GM21717 (cell line): ENCODE data around the gene GPN3.
"Not testable (repeated sequence)": the region's sequence is repeated elsewhere in the genome, so short reads cannot be mapped to it uniquely, and the experiment has no call there.

Source experiments
- ATAC-seq: cut with Tn5 transposase; IDR thresholded peaks from one replicate; pipeline ENCODE4 v1.9.1; 2021; ENCODE audit warnings: mild to moderate bottlenecking, moderate library complexity; ENCODE audit not compliant: unreplicated experiment

The GPN3 gene

DNA sequence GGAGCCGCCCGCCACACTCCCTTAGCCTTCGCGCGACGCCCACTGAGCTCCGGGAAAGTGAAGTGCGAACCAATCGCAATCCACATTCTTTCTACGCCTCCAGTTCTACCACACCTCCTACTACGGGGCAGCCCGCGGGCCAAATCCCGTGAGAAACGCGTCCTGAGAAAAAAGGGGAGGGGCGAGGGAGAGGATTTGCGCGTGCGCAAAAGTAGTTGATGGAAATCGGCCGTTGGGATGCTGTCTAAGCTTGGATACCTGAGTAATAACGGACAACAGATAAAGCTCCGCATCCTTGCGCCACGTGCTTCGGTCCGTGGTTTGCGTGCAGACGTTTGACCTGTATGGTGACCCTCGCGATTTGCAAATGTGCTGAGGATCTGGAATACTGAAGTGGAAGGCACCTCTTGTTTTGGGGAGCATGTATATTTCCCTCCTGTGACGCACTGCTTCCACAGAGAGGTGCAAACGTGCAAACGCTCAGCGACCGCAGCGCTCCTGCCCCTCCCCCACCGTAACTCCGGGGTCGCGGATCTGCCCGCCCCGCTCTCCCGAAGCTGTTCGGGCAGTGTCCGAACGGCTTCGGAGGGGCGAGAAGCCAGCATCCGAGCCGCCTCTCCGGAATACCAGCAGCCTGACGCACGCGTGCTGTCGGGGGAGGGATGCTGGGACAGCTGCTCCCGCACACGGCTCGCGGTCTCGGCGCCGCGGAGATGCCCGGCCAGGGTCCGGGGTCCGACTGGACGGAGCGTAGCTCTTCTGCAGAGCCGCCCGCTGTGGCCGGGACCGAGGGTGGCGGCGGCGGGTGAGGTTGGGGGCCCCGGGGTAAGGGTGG lies at the start of gene GPN3, which contains the start of gene FAM216A:
GPN3 (minus strand) TSS at position 44 of the 835 bp plus-strand sequence. CDS start 54 bp downstream, outside the sequence.
FAM216A (plus strand) TSS at position 632 of the 835 bp plus-strand sequence; CDS start at position 663, 31 bp downstream.
- peak; percentile 64 for ATAC-seq

- no peak for ATAC-seq
Observed at GRCh38 chr12:110516995-110517394, 48.9 kb upstream of the GPN3 start.

- ATAC-seq = no peak
Observed at GRCh38 chr12:110514363-110514762, 46.3 kb upstream of the GPN3 start.

- no peak for ATAC-seq
Observed at GRCh38 chr12:110513842-110514241, 45.8 kb upstream of the GPN3 start.

GRCh38 chr12:110508071-110508586 lies 40.1 kb upstream of the GPN3 start:
- ATAC-seq = no peak

GRCh38 chr12:110505332-110505731 lies 37.3 kb upstream of the GPN3 start:
- ATAC-seq = no peak

DNA sequence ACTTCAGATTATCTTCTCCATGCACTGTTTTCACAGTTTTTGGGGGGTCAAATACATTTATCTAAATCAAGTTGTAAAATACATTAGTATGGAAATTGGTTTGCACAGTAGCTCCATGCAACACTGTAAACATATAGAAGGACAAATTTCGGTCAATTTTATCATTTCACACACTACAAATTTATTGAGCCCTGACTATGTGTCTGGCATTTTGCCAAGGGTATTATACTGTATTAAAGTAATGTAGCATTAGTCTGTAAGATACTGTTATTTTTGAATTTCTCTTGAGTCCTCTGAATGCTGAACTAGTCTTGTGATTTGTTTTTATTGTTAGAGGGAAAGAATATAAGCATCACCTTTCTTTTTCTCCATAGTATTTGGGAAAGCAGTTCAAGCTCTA lies 35.4 kb upstream of the GPN3 start:
- no peak for ATAC-seq

- ATAC-seq = peak; percentile 93
Observed at GRCh38 chr12:110501752-110502738, 34.0 kb upstream of the GPN3 start, which contains the start of the genes RAD9B and VPS29. Gene RAD9B (plus strand): TSS chr12:110502331. CDS start chr12:110502338, 7 bp downstream. Gene VPS29 (minus strand): TSS chr12:110502111. CDS start chr12:110502051, 60 bp downstream.

GRCh38 chr12:110501399-110501751 lies 33.3 kb upstream of the GPN3 start:
- ATAC-seq = peak; percentile 34

- ATAC-seq = no peak
Observed at GRCh38 chr12:110498984-110499706, 31.1 kb upstream of the GPN3 start.

GRCh38 chr12:110475426-110475825 lies 7.4 kb upstream of the GPN3 start:
- no peak for ATAC-seq

DNA sequence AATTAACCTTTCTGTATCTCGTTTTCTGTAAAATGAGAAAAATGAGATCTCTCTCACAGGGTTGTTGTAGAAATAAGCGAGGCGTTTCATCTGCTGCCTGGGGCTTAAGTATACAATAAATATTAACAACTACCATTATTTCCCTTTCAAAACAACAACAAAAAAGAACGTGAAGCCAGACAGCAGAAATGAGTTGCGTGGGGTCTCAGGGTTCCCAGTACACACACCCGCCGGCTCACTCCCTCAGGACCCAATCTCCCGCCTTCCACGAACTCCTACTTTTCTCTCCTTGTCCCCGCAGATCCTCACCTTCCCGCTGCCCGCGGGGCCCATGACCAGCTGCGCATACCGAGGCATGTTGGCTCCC lies 227 bp downstream of the GPN3 start:
- no peak for ATAC-seq

GRCh38 chr12:110466791-110467190 lies 1.3 kb downstream of the GPN3 start:
- ATAC-seq = no peak

DNA sequence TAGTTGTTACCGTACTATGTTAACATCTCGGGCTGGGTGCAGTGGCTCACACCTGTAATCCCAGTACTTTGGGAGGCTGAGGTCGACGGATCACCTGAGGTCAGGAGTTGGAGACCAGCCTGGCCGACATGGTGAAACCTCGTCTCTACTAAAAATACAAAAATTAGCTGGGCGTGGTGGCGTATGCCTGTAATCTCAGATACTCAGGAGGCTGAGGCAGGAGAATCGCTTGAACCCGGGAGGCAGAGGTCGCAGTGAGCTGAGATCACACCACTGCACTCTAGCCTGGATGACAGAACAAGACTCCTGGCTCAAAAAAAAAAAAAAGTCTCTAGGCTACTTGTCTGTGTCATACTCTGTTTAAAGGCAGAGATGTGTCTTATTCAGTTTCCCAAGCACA lies 2.3 kb downstream of the GPN3 start:
- not testable (repeated sequence) for ATAC-seq

GRCh38 chr12:110465024-110465423 lies 3.0 kb downstream of the GPN3 start:
- no peak for ATAC-seq

DNA sequence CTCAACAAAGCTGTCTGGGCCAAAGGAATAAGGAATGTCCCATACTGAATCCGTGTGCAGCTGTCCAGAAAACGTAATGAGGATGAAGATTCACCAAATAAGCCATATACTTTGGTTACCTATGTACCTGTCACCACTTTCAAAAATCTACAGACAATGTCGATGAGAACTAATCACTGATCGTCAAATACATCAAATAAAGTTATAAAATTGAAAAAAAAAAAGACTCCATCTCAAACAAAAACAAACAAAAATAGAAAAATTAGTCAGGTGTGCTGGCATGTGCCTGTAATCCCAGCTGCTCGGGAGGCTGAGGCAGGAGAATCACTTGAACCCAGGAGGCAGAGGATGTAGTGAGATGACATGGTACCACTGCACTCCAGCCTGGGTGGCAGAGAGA lies 6.9 kb downstream of the GPN3 start:
- ATAC-seq = not testable (repeated sequence)

GRCh38 chr12:110458756-110459155 lies 9.3 kb downstream of the GPN3 start:
- no peak for ATAC-seq

DNA sequence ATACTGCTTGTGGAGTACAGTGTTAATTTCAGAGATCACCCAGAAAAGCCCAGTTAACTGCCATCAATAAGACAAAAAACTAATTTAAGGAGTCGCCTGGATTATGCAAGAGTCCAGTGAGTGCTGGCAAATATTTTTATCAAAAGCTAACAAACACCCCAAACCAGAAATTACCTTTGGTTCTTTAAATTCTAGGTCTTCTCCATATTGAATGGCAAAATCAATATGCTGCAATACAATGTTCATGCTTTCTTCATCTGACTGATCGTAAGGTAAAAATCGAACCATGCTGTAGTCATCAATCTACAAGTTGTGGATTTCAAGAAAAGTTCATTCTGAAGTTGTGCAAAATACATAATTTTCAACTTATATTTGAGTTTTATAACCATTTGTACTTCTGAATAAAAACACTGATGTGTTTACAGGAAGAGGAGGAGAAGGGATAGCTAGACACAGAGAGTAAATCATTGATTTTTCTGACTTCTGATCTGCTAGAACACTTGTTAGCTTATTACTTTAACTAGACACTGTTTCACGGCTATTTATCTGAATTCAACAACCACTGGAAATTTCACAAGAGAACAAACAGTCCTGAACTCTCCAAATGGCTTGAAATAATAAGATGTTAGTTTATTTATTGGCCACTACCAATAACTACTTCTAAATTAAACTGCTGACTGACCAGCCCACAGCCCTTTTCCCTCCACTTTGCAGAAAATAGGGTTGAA lies 14.3 kb downstream of the GPN3 start:
- ATAC-seq = no peak

DNA sequence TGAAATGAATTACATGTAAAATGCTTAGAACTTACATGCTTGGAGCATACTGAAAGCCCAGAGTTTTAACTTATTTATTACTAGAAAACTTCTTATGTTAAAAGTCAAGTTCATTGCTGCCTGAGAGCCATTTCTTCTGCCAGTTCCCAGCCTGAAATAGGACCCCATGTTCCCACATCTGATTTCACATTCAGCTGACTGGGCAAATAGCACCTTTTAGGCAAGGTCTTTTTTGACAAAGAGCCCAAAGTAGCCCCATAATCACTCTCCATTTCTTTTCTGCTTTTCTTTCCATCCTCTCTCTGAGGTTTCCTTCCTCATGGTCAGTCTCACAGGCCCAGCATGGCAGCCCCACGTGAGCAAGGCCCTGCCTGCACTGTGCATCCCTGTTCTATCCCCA lies 16.8 kb downstream of the GPN3 start:
- no peak for ATAC-seq
